ENCODE results near the gene COL6A1.
"Not testable (repeated sequence)": the region's sequence is repeated elsewhere in the genome, so short reads cannot be mapped to it uniquely, and the experiment has no call there.

COL6A1 gene

DNA sequence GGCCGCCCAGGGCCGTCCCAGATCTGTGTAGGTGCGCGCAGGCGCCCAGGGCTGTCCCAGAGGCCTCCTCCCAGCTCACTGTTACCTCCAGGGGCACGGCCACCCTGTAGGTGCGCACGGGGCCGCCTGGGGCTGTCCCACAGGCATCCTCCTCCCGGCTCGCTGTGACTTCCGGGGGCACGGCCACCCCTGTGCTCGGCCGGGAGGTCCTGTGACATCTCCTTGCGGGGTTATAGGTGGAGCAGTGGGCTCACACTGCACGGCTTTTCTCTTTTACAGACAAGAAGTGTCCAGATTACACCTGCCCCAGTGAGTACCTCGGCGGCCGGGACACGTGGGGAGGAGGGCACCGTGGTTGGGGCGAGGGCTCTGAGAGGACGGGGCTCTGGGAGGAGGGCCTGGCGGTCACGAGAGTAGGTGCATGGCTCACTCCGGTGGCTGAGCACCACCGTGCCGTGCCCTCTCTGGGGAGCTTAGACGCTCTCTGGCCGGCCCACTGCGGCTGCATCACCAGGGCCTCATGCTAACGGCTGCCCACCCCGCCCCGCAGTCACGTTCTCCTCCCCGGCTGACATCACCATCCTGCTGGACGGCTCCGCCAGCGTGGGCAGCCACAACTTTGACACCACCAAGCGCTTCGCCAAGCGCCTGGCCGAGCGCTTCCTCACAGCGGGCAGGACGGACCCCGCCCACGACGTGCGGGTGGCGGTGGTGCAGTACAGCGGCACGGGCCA lies 21.4 kb downstream of the COL6A1 start:
- no peak for DNase-seq (ENCODE audit: extremely low read depth in 1 of 2, low read depth in 1 of 2)

DNA sequence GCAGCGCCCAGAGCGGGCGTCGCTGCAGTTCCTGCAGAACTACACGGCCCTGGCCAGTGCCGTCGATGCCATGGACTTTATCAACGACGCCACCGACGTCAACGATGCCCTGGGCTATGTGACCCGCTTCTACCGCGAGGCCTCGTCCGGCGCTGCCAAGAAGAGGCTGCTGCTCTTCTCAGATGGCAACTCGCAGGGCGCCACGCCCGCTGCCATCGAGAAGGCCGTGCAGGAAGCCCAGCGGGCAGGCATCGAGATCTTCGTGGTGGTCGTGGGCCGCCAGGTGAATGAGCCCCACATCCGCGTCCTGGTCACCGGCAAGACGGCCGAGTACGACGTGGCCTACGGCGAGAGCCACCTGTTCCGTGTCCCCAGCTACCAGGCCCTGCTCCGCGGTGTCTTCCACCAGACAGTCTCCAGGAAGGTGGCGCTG lies 22.0 kb downstream of the COL6A1 start:
- no peak for DNase-seq (ENCODE audit: extremely low read depth in 1 of 2, low read depth in 1 of 2)

DNA sequence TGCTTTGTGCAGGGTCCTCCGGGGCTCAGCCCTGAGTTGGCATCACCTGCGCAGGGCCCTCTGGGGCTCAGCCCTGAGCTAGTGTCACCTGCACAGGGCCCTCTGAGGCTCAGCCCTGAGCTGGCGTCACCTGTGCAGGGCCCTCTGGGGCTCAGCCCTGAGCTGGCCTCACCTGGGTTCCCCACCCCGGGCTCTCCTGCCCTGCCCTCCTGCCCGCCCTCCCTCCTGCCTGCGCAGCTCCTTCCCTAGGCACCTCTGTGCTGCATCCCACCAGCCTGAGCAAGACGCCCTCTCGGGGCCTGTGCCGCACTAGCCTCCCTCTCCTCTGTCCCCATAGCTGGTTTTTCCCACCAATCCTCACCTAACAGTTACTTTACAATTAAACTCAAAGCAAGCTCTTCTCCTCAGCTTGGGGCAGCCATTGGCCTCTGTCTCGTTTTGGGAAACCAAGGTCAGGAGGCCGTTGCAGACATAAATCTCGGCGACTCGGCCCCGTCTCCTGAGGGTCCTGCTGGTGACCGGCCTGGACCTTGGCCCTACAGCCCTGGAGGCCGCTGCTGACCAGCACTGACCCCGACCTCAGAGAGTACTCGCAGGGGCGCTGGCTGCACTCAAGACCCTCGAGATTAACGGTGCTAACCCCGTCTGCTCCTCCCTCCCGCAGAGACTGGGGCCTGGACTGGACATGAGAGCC lies 22.7 kb downstream of the COL6A1 start:
- no peak for DNase-seq (ENCODE audit: extremely low read depth in 1 of 2, low read depth in 1 of 2)

DNA sequence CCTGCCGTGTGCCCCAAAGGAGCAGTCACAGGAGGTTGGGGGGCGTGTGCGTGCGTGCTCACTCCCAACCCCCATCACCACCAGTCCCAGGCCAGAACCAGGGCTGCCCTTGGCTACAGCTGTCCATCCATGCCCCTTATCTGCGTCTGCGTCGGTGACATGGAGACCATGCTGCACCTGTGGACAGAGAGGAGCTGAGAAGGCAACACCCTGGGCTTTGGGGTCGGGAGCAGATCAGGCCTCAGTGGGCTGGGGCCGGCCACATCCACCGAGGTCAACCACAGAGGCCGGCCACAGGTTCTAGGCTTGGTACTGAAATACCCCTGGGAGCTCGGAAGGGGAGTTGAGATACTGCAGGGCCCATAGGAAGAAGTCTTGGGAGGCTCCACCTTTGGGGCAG lies 23.5 kb downstream of the COL6A1 start:
- no peak for DNase-seq (ENCODE audit: extremely low read depth in 1 of 2, low read depth in 1 of 2)

DNA sequence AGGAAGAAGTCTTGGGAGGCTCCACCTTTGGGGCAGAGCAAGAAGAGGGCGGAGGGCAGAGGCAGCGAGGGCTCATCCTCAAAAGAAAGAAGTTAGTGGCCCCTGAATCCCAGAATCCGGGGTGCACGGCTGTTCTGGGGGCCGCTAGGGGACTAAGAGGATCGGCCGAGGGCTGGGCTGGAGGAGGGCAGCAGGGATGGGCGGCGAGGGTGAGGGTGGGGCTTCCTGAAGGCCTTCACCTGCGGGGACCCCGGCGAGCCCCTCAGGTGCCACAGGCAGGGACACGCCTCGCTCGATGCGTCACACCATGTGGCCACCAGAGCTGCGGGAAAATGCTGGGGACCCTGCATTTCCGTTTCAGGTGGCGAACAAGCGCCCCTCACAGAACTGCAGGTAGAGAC lies 23.9 kb downstream of the COL6A1 start:
- no peak for DNase-seq (ENCODE audit: extremely low read depth in 1 of 2, low read depth in 1 of 2)

DNA sequence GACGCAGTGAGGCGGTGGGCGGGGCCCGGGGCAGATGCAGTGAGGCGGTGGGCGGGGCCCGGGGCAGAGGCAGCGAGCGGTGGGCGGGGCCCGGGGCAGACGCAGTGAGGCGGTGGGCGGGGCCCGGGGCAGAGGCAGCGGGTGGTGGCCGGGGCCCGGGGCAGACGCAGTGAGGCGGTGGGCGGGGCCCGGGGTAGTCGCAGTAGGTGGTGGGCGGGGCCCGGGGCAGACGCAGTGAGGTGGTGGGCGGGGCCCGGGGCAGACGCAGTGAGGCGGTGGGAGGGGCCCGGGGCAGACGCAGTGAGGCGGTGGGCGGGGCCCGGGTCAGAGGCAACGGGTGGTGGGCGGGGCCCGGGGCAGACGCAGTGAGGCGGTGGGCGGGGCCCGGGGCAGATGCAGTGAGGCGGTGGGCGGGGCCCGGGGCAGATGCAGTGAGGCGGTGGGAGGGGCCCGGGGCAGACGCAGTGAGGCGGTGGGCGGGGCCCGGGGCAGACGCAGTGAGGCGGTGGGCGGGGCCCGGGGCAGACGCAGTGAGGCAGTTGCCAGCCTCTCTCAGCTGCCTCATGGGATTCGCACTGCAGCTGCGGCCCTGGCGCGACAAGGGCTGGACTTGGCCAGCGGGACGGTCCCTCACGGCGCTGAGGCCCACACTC lies 24.4 kb downstream of the COL6A1 start:
- not testable (repeated sequence) for DNase-seq (ENCODE audit: extremely low read depth in 1 of 2, low read depth in 1 of 2)

DNA sequence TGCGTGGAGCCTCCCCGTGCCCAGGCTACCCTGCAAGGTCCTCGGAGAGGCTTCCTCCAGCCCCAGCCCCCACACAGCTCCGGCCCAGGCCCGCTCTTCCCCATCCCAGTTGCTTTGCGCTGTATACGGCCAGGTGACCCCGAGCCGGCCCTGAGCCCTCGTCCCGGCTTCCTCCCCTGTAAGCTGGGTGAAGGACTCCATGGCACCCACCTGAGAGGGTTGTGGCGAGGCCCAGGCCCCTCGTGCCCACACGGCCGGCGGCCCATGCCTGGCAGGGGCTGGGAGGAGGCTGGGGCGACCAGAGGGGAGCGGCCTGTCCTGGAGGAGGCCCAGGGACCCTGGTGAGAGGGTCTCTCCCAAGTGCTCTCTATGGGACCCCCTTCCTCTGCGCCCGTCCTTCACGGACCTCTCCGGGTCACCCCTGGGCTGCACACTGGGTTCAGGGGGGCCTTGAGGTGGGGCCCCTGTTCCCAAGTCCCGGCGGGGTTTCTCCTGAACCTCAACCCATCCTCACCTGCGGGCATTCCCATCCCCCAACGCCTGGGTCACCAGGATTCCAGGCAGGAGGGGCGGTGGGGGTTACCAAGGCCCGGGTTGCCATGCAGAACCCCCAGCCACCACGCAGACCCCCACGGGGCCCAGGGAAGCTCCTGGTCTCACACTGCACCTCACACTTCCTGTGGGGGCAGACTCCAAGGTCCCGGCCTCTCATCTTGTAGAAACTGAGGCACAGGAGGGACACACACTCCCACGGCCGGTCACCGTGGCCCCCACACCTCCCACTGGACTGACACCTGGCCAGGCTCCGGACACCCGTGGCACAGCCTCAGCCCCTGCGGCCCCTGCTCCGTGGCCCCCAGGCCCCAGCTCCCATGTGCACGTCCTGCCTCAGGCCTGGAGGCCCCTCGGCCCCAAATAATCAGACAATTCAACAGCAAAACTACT lies 25.2 kb downstream of the COL6A1 start:
- DNase-seq (ENCODE audit: extremely low read depth in 1 of 2, low read depth in 1 of 2) = no peak

DNA sequence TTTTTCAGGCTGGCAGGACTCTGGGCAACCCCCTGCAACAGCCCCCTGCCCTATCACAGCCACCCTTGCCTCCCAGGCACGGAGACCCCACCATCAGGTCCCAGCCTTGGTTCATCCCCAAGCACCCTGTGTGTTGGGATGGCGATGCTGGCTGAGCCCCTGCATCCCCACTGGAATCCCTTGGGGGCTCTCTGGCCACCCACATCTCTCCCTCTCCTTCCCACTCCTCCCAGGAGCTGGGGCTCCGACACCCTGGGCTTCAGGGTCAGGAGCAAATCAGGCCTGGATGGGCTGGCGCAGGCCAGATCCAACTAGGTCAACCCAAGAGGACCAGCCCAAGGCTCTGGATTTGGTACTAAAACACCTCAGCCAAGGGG lies 25.9 kb downstream of the COL6A1 start:
- DNase-seq (ENCODE audit: extremely low read depth in 1 of 2, low read depth in 1 of 2) = no peak

DNA sequence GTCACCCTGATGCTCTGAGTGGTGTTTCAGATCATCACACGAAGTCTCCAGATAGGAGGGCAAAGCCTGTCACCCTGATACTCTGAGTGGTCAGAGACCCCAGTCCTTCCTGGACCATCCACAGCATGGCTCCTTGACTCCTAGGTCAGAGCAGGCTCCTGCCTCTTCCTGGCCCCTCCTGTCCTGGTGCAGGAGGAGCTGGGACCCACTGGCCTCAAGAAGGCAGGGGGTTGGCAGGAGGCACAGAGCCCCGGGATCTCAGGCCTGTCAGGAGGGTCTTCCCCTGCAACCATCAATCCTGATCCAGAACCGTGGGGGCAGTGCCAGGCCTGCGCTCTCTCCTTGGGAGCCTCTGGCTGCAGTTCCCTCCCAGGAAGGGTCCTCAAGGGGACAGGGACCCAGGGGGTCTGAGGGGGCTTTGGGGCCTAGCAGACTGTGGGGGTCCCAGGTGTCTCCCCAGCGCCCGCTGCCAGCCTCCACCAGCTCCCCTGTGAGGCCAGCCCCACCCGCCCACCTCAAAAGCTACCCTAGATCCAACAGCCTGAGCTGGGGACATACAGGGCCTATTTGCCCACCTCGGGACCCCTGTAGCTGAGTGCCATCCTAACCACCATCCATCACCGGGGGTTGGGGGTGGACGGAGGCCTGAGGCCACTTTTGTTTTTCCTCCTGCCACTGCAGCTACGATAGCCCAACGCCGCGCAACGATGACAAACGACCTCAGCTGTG lies 27.5 kb downstream of the COL6A1 start:
- DNase-seq (ENCODE audit: extremely low read depth in 1 of 2, low read depth in 1 of 2) = no peak

DNA sequence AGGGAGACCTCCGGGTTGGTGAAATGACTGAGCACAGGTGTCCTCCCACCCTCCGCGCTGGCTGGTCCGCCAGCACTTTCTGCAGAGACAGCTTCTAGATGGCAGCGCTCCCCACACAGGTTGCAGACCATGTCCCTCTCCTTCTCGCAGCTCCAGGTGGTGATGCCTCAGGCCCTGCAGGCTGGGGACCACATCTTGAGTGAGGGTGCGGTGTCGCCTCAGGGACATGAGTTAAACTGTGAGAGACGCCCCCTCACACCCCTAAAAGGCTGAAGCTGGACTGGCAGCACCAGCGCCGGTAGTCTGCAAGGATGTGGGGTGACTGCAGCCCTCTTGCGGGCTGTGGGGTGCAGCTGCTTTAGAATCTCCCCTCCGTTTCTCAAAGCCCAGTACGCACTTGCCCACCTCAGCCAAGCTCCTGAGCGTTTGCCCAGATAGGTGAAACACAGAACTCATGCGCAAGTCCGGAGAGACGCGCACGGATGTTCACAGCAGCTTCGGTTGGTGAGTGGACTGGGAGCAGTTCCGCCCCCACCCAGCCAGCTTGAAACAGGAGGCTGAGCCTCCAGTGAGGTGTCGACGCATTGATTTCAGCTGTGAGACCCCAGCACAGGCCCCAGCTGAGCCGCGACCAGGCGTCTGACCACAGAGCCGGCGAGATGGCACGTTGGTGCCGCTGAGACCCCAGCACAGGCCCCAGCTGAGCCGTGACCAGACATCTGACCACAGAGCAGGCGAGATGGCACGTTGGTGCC lies 28.6 kb downstream of the COL6A1 start:
- DNase-seq (ENCODE audit: extremely low read depth in 1 of 2, low read depth in 1 of 2) = no peak

DNA sequence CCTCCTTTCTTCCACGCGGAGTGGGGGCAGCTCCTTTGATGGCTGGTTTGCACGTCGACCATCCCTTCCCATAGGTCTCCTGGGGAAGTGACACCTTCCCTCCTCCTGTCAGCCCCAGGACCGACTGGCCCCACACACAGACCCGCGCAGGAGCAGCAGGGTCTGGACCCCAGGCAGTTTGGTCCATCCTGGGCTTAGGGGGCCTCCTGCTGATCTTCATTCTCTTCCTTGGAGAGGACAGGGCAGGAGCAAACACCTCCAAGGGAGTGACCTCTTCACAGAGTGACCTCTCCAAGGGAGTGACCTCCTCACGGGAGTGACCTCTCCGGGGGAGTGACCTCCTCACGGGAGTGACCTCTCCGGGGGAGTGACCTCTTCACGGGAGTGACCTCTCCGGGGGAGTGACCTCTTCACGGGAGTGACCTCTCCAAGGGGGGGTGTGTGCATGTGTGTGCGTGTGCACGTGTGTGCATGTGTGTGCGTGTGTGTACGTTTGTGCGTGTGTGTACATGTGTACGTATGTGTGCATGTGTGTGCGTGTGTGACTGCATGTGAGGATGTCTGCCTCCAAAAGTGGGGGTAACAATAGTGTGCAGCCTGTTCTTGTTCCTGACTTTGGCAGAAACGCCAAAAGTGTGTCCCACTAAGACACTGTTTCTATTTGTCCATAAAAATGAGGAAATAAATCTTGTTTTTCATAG lies 29.8 kb downstream of the COL6A1 start:
- no peak for DNase-seq (ENCODE audit: extremely low read depth in 1 of 2, low read depth in 1 of 2)

DNA sequence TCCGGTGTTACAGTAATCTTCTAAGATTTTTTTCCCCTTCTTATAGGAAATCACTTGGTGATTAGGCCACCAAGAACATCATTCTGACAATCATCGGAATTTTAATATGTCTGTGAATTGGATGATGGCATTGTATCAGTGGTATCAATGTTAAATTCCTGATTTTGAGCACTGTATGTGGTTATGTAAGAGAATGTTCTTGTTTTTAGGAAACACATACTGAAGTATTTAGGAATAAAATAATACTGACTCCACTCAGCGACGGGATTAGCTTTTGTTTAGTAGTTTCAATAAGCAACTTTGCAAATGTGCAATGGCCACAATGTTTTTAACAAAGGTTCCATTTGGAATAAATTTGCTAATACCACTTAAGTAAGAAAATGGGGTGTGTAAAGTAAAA lies 30.6 kb downstream of the COL6A1 start:
- DNase-seq (ENCODE audit: extremely low read depth in 1 of 2, low read depth in 1 of 2) = no peak

DNA sequence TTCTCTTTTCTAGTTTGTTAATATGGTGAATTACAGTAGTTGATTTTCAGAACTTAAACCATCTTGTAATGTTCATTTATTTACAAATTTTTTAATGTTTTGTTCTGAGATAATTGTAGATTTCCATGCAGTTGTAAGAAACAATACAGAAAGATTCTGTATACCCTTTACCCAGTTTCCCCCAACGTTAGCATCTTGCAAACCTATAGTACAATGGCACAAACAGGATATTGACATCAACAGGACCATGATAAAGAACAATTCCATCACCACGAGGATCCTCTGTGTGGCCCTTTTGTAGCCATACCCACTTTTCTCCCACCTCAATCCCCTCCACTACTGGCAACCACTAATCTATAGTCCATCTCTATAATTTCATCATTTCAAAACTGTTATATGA lies 33.3 kb downstream of the COL6A1 start:
- no peak for DNase-seq (ENCODE audit: extremely low read depth in 1 of 2, low read depth in 1 of 2)

DNA sequence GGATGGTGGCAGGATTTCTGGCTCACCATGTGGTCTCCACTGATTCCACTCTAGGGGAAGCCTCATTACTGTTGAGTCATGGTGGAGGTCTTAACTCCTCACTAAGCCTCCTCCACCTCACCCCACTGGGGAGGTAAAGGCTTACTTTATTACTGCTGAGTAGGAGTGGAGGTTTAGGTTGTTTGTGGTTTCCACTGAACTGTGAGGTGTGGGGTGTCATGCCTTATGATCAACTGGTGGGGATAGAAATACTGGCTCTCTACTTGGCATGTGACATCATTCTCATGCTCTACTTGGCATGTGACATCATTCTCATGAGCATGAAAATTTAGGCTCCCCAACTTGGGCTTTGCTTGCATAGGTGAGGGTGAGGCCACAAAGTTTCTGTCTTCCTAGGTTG lies 35.6 kb downstream of the COL6A1 start:
- DNase-seq (ENCODE audit: extremely low read depth in 1 of 2, low read depth in 1 of 2) = no peak

DNA sequence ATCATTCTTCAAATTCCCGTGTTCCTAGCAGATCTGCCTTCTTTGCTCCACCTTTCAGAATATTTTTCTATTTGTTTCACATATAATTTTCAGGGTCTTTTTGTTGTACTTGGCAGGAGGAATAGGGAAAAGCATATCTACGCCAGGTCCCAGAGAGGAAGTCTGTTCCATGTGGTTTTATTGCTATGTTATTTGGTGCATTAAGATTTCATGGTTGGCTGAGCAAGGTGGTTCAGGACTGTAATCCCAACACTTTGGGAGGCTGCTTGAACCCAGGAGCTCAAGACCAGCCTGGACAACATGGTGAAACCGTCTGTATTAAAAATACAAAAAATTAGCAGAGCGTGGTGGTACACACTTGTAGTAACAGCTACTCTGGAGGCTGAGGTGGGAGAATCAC lies 36.1 kb downstream of the COL6A1 start:
- DNase-seq (ENCODE audit: extremely low read depth in 1 of 2, low read depth in 1 of 2) = no peak

DNA sequence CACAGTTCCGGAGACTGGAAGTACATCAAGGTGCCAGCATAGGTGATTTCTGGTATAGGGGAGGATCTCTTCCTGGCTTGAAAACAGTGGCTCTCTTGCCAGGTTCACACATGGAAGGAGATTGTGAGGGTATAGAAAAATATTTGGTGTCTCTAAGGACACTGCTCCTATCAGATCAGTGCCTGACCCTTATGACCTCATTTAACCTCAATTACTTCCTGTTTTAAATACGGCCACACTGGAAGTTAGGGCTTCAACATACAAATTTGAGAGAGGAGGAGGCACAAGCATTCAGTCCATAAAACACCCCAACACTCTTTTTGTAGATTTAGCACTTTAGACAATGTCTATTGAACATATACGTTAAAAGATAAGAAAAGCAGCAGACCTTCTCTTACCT lies 37.0 kb downstream of the COL6A1 start:
- no peak for DNase-seq (ENCODE audit: extremely low read depth in 1 of 2, low read depth in 1 of 2)

DNA sequence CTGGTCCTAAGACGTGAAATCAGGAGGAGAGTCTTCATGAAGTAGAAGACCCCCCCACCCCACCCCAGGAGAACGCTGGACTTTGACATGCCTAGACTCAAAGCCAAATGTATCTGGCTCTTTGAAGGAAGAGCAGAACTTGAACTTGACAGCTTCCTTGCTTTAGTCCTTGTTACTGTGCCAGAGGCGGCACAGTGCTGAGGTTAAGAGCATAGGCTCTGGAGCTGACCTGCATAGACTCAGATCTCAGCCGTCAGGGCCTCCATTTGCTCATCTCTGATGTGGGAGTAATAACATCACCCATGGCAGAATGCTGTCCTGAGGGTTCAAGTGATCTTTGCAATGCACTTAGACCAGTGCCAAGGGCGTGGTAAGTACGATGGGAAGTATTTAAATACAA lies 39.0 kb downstream of the COL6A1 start:
- DNase-seq (ENCODE audit: extremely low read depth in 1 of 2, low read depth in 1 of 2) = no peak

DNA sequence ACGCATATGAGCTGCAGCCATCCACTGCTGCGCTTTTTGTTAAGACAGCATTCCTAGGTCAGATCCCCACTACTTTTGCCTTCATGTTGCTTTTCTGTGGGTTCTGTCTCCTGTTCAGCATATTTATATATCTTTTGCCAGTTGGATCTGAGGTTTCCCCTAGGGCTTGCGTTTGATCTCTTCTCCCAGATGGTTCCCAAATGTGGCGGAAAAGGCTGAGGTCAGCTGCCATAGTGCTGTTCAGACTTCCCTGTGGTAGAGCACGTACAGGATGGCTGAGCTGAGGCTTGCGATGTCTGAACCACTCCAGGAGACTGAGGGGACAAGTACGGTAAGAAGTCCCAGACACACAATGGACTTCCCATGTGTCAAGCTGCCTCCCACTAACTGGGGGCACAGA lies 39.8 kb downstream of the COL6A1 start:
- no peak for DNase-seq (ENCODE audit: extremely low read depth in 1 of 2, low read depth in 1 of 2)

DNA sequence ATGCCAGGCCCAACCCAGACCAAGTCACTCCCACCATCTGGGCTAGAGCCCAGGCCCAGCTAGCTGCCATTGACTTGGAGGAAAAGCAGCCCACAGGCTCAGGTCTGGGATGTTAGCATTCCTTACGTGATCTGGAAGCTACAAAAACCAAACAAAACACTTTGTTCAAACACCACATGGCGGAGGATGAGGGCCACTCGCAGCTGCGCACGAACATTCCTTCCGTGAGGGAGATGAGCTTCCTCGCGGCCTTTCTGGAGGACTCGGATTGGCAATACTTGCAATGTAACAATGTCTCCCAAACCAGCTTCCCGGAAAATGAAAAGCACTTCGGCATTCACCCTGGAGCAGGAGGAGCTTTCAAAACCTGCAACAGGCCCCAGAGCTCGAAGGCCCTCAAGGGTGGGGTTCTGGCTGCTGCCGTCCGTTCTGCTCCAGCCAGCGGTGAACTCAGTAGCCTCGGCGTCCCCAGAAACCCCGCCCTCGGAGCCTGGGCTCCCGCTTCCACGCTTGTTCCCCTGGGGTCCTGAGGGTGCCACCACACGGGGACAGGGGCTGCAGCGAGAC lies 40.5 kb downstream of the COL6A1 start:
- no peak for DNase-seq (ENCODE audit: extremely low read depth in 1 of 2, low read depth in 1 of 2)

Data from activated CD8-positive, alpha-beta memory T cell treated with anti-CD3 and anti-CD28 coated beads for 1 hour (primary cell).